IMR-90 (cell line): ENCODE results near the gene NAGPA. TPM values are rescaled to one million over a fixed set of nuclear protein-coding genes. Genes with fewer than 3 reads are reported as not detected.

Source experiments
- ATAC-seq: fragments of 200-7000 bp; cut with Tn5 transposase; 2 replicates; pipeline ENCODE4 v1.9.1; 2020; ENCODE audit warnings: low read depth, mild to moderate bottlenecking, moderate library complexity
- BruUV-seq: library from RNA; stranded (reverse); fragments of 400-500 nt; replicated peaks from 2 replicates; lab custom pipeline; 2021; lab: Mats Ljungman, UMichigan
- CTCF ChIA-PET: fragments of 300-600 bp; formaldehyde crosslinking; extraction: SDS; loops from one replicate; lab custom pipeline; 2021; ENCODE audit warnings: antibody characterized with exemption; lab: Yijun Ruan, JAX
- POLR2A ChIA-PET: fragments of 300-600 bp; sonication (Branson Sonifier 250); formaldehyde crosslinking; loops from one replicate; lab custom pipeline; 2022; ENCODE audit warnings: antibody characterized with exemption; ENCODE audit not compliant: unreplicated experiment; lab: Charles Lee
- DNase-seq: peaks from one replicate; pipeline ENCODE4 v3.0.0; 2013
- H2AFZ ChIP-seq: replicated peaks from 2 replicates; pipeline ENCODE3; 2013; ENCODE audit warnings: low read length, mild to moderate bottlenecking; ENCODE audit not compliant: poor library complexity
- H2AK5ac ChIP-seq: 2 replicates; pipeline ENCODE4 v1.6.1; 2013; ENCODE audit warnings: low read depth, low read length, inconsistent platforms
- H2AK9ac ChIP-seq: replicated peaks from 2 replicates; pipeline ENCODE3; 2013; ENCODE audit warnings: mild to moderate bottlenecking, low read depth, low read length, moderate library complexity; ENCODE audit not compliant: poor library complexity
- H2BK120ac ChIP-seq: 2 replicates; pipeline ENCODE4 v1.6.1; 2013; ENCODE audit warnings: low read depth, low read length, inconsistent platforms
- H2BK15ac ChIP-seq: 3 replicates; pipeline ENCODE4 v1.6.1; 2013; ENCODE audit warnings: low read depth, low read length, inconsistent platforms
- H2BK20ac ChIP-seq: 2 replicates; pipeline ENCODE4 v1.6.1; 2013; ENCODE audit warnings: low read depth, mild to moderate bottlenecking, inconsistent platforms, low read length, moderate library complexity
- H2BK5ac ChIP-seq: 2 replicates; pipeline ENCODE4 v1.6.1; 2013; ENCODE audit warnings: mild to moderate bottlenecking, low read depth, low read length, inconsistent platforms; ENCODE audit not compliant: poor library complexity, severe bottlenecking
- H3K14ac ChIP-seq: replicated peaks from 2 replicates; pipeline ENCODE4 v1.6.1; 2013; ENCODE audit warnings: low read depth, low read length, inconsistent platforms
- H3K18ac ChIP-seq: 2 replicates; pipeline ENCODE4 v1.6.1; 2013; ENCODE audit warnings: low read depth, low read length, control low read depth
- H3K23ac ChIP-seq: 2 replicates; pipeline ENCODE4 v1.6.1; 2013; ENCODE audit warnings: low read depth, low read length, inconsistent platforms
- H3K27ac ChIP-seq: 2 replicates; pipeline ENCODE4 v1.5.1; 2013; ENCODE audit warnings: mild to moderate bottlenecking, control low read depth, low read length; ENCODE audit not compliant: insufficient read depth
- H3K27me3 ChIP-seq: 2 replicates; pipeline ENCODE4 v1.6.1; 2013; ENCODE audit warnings: low read length; ENCODE audit not compliant: control insufficient read depth, insufficient read depth
- H3K36me3 ChIP-seq: 2 replicates; pipeline ENCODE4 v1.6.1; 2013; ENCODE audit warnings: low read length, mixed read lengths; ENCODE audit not compliant: control insufficient read depth, insufficient read depth
- H3K4ac ChIP-seq: 2 replicates; pipeline ENCODE4 v1.6.1; 2013; ENCODE audit warnings: low read depth, low read length, inconsistent platforms
- H3K4me1 ChIP-seq: 2 replicates; pipeline ENCODE4 v1.6.1; 2013; ENCODE audit warnings: low read length, mixed read lengths; ENCODE audit not compliant: control insufficient read depth, insufficient read depth
- H3K4me2 ChIP-seq: 2 replicates; pipeline ENCODE4 v1.6.1; 2013; ENCODE audit warnings: low read depth, mild to moderate bottlenecking, control low read depth, low read length, moderate library complexity
- H3K4me3 ChIP-seq: 2 replicates; pipeline ENCODE4 v1.5.1; 2013; ENCODE audit warnings: low read depth, mild to moderate bottlenecking, control low read depth, low read length, moderate library complexity; ENCODE audit not compliant: insufficient read depth
- H3K56ac ChIP-seq: 2 replicates; pipeline ENCODE4 v1.6.1; 2013; ENCODE audit warnings: low read length, inconsistent platforms; ENCODE audit not compliant: insufficient read depth; ENCODE audit errors: extremely low read depth
- H3K79me1 ChIP-seq, 2 experiments: 2 replicates each; pipeline ENCODE4 v1.6.1; 2013; ENCODE audit warnings: low read length in 2 of 2, inconsistent platforms in 1 of 2, low read depth in 1 of 2
- H3K9ac ChIP-seq: 2 replicates; pipeline ENCODE4 v1.6.1; 2013; ENCODE audit warnings: low read depth, low read length, control low read depth
- H3K9me1 ChIP-seq: 2 replicates; pipeline ENCODE4 v1.6.1; 2013; ENCODE audit warnings: low read length, inconsistent platforms; ENCODE audit not compliant: insufficient read depth
- H3K9me3 ChIP-seq: 2 replicates; pipeline ENCODE4 v1.6.1; 2013; ENCODE audit warnings: low read length; ENCODE audit not compliant: control insufficient read depth, insufficient read depth
- H4K20me1 ChIP-seq: 2 replicates; pipeline ENCODE4 v1.6.1; 2013; ENCODE audit warnings: low read length, inconsistent platforms; ENCODE audit not compliant: insufficient read depth
- H4K5ac ChIP-seq: 2 replicates; pipeline ENCODE4 v1.6.1; 2013; ENCODE audit warnings: mild to moderate bottlenecking, low read depth, low read length, control low read depth
- H4K8ac ChIP-seq, 2 experiments: 2 replicates each; pipeline ENCODE4 v1.6.1; 2013; ENCODE audit warnings: low read depth in 2 of 2, low read length in 2 of 2, control low read depth in 1 of 2, inconsistent platforms in 1 of 2
- H4K91ac ChIP-seq: 2 replicates; pipeline ENCODE4 v1.6.1; 2013; ENCODE audit warnings: low read depth, low read length, inconsistent platforms; ENCODE audit not compliant: insufficient read depth
- BHLHE40 ChIP-seq: fragments of 150-350 bp; IDR thresholded peaks from 2 replicates; pipeline ENCODE4 v1.6.1; 2016; ENCODE audit warnings: mild to moderate bottlenecking, low read depth, low read length
- CEBPB ChIP-seq: IDR thresholded peaks from 2 replicates; pipeline ENCODE4 v1.6.1; 2012; ENCODE audit warnings: low read depth, low read length, improper control_type of control experiment
- CHD1 ChIP-seq: IDR thresholded peaks from 2 replicates; pipeline ENCODE4 v1.6.1; 2012; ENCODE audit warnings: low read depth, low read length, improper control_type of control experiment
- CTCF ChIP-seq: conservative IDR thresholded peaks from 2 replicates; pipeline ENCODE4 v1.5.1; 2012; ENCODE audit warnings: mild to moderate bottlenecking, low read depth, low read length, improper control_type of control experiment
- ELK1 ChIP-seq: fragments of 150-350 bp; IDR thresholded peaks from 2 replicates; pipeline ENCODE4 v1.6.1; 2016; ENCODE audit warnings: low read depth, mild to moderate bottlenecking, low read length, moderate library complexity, borderline replicate concordance
- FOS ChIP-seq: fragments of 150-350 bp; IDR thresholded peaks from 2 replicates; pipeline ENCODE4 v1.6.1; 2016; ENCODE audit warnings: low read depth, low read length
- MAFK ChIP-seq: IDR thresholded peaks from 2 replicates; pipeline ENCODE4 v1.6.1; 2012; ENCODE audit warnings: low read depth, low read length, improper control_type of control experiment
- MAZ ChIP-seq: IDR thresholded peaks from 2 replicates; pipeline ENCODE4 v1.6.1; 2012; ENCODE audit warnings: low read depth, mild to moderate bottlenecking, low read length, improper control_type of control experiment, moderate library complexity, borderline replicate concordance
- MXI1 ChIP-seq: IDR thresholded peaks from 2 replicates; pipeline ENCODE4 v1.6.1; 2012; ENCODE audit warnings: low read depth, mild to moderate bottlenecking, low read length, moderate library complexity, borderline replicate concordance
- NFE2L2 ChIP-seq: fragments of 150-350 bp; IDR thresholded peaks from 2 replicates; pipeline ENCODE4 v1.6.1; 2016; ENCODE audit warnings: low read depth, mild to moderate bottlenecking, low read length
- POLR2A ChIP-seq: IDR thresholded peaks from 2 replicates; pipeline ENCODE4 v1.6.1; 2012; ENCODE audit warnings: mild to moderate bottlenecking, low read depth, low read length
- RAD21 ChIP-seq: IDR thresholded peaks from 2 replicates; pipeline ENCODE4 v1.6.1; 2012; ENCODE audit warnings: low read length, improper control_type of control experiment
- RCOR1 ChIP-seq: IDR thresholded peaks from 2 replicates; pipeline ENCODE4 v1.6.1; 2012; ENCODE audit warnings: mild to moderate bottlenecking, low read length, improper control_type of control experiment; ENCODE audit not compliant: insufficient replicate concordance
- RFX5 ChIP-seq: IDR thresholded peaks from 2 replicates; pipeline ENCODE4 v1.8.0; 2012; ENCODE audit warnings: low read depth, mild to moderate bottlenecking, low read length, moderate library complexity
- SMC3 ChIP-seq: fragments of 150-350 bp; IDR thresholded peaks from 2 replicates; pipeline ENCODE4 v1.6.1; 2016; ENCODE audit warnings: low read depth, mild to moderate bottlenecking, antibody characterized with exemption, low read length, moderate library complexity
- USF2 ChIP-seq: fragments of 150-350 bp; IDR thresholded peaks from 2 replicates; pipeline ENCODE4 v1.6.1; 2017; ENCODE audit warnings: mild to moderate bottlenecking, antibody characterized with exemption, low read length, low read depth
- WGBS, 2 experiments: methylation state at CpG; one replicate each; pipeline versions ENCODE4 v1.1.5 to v1.1.7; 2013; ENCODE audit warnings: missing lambda C conversion rate in 2 of 2; ENCODE audit not compliant: insufficient read length in 1 of 2; ENCODE audit errors: extremely low coverage in 2 of 2; 5-methylcytosine and 5-hydroxymethylcytosine counted together
- dilution Hi-C: fragments of 300-500 bp; cut with HindIII; formaldehyde crosslinking; loops from one replicate; pipeline ENCODE4 v1.14.3; 2018; ENCODE audit warnings: low sequenced_read_pairs; ENCODE audit not compliant: unreplicated experiment
- in situ Hi-C: fragments of 300-500 bp; cut with MboI; formaldehyde crosslinking; loops from 3 replicates; pipeline ENCODE4 v1.14.3; 2019; ENCODE audit warnings: low sequenced_read_pairs, inconsistent platforms, mixed read lengths
- intact Hi-C: fragments of 100-400 bp; cut with micrococcal nuclease; formaldehyde crosslinking; loops from 2 replicates; pipeline ENCODE4 v1.10.0; 2022
- polyA plus RNA-seq, 3 experiments: library from polyadenylated mRNA; depleted of rRNA; stranded (reverse); fragments of >200 nt; gene quantifications; 2 replicates each; pipeline ENCODE4 v1.2.3, GENCODE V29; 2012; ENCODE audit warnings: low replicate concordance in 1 of 3
- total RNA-seq: library from RNA; depleted of rRNA; stranded (reverse); fragments of >200 nt; gene quantifications from 2 replicates; pipeline ENCODE4 v1.2.3, GENCODE V29; 2012

Gene NAGPA
- total and polyA plus RNA-seq, 2 of the 4 experiments (the other 2 are of a cell fraction), result 6.5 to 12.2 TPM

GRCh38 chr16:5008311-5008731 lies 25.4 kb downstream of the NAGPA start:
- no TSS peak for BruUV-seq
- no peaks in the 10 kb centered on the region for H3K9me3 ChIP-seq
- H3K4me3 ChIP-seq, result no peak overlapping the region
- TF ChIP-seq RCOR1 (no peak), CTCF (no peak), CHD1 (no peak), NFE2L2 (no peak), ELK1 (no peak), BHLHE40 (no peak), CEBPB (no peak), RFX5 (no peak), MAFK (no peak), MXI1 (no peak), RAD21 (no peak), POLR2A (no peak), FOS (no peak), USF2 (no peak), MAZ (no peak), SMC3 (no peak)
- H3K79me1 ChIP-seq, result no peaks in the 10 kb centered on the region
- no peak overlapping the region for H2BK120ac ChIP-seq
- ATAC-seq (no peak), DNase-seq (no peak)
- H4K20me1 ChIP-seq, result no peaks in the 10 kb centered on the region
- in situ Hi-C loops, result no loop called here
- no peak overlapping the region for H3K4ac ChIP-seq
- peaks cover 25% of the 10 kb centered on the region for H3K27me3 ChIP-seq
- 72% methylated on average over 12 of the region's 18 CpGs; no CpG with 5 or more reads in 1 of the 2 experiments for WGBS, 2 experiments
- H3K14ac ChIP-seq, result no peak overlapping the region
- no peak overlapping the region for H2BK5ac ChIP-seq
- H3K4me1 ChIP-seq, result no peaks in the 10 kb centered on the region
- no peaks in the 10 kb centered on the region for H3K9me1 ChIP-seq
- POLR2A ChIA-PET, result no interaction called here
- H2AFZ ChIP-seq, result no peak overlapping the region
- H3K9ac ChIP-seq, result no peak overlapping the region
- no peak overlapping the region for H4K5ac ChIP-seq
- H4K91ac ChIP-seq, result no peak overlapping the region
- H2BK20ac ChIP-seq, result no peak overlapping the region
- intact Hi-C loops, result no loop called here
- no peak overlapping the region for H3K23ac ChIP-seq
- no peak overlapping the region for H2AK9ac ChIP-seq
- H4K8ac ChIP-seq, result no peak overlapping the region
- no peak overlapping the region for H3K56ac ChIP-seq
- no peak overlapping the region for H3K4me2 ChIP-seq
- CTCF ChIA-PET, result no interaction called here
- H3K36me3 ChIP-seq, result no peaks in the 10 kb centered on the region
- H2AK5ac ChIP-seq, result no peak overlapping the region
- dilution Hi-C loops, result no loop called here
- no peak overlapping the region for H3K27ac ChIP-seq
- no peak overlapping the region for H3K18ac ChIP-seq
- H2BK15ac ChIP-seq, result no peak overlapping the region
